HG02943 (cell line): ENCODE results near the gene NR1H3.

Source experiments
- ATAC-seq: cut with Tn5 transposase; IDR thresholded peaks from one replicate; pipeline ENCODE4 v1.9.1; 2021; ENCODE audit warnings: mild to moderate bottlenecking, low read depth, moderate library complexity; ENCODE audit not compliant: unreplicated experiment

NR1H3 gene

GRCh38 chr11:47269002-47269828, 11.4 kb downstream of the NR1H3 start:
- peak; percentile 50 for ATAC-seq

DNA sequence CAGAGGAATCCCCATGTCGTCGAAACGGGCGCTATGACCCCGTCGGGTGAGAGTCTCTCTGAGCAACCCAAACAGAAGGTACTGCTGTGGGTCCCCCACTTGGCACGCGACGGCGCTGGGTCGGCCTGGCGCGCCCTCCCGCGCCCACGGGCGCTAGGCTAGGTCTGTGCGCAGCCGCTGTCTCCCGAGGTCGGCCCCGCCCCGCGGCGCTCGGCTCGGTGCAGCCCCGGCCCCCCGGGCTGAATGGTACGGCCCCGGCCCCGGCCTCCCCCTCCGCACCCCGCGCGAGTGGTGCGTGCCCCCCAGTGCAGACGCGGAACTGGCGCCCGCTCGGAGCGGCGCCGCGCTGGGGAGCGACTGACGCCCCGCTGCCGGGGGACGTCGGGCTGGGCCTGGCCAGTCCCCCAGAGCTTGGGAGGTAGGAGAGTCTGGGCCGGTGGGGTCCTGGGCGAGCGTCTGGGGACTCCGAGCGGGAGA, 12.1 kb downstream of the NR1H3 start, which contains the start of gene MADD:
Gene MADD (plus strand): TSS at position 305 of the 477 bp plus-strand sequence.
- peak; percentile 67 for ATAC-seq

- ATAC-seq = no peak
Observed at GRCh38 chr11:47270331-47271271, 12.8 kb downstream of the NR1H3 start.

GRCh38 chr11:47271328-47271727, 13.5 kb downstream of the NR1H3 start:
- ATAC-seq = no peak

DNA sequence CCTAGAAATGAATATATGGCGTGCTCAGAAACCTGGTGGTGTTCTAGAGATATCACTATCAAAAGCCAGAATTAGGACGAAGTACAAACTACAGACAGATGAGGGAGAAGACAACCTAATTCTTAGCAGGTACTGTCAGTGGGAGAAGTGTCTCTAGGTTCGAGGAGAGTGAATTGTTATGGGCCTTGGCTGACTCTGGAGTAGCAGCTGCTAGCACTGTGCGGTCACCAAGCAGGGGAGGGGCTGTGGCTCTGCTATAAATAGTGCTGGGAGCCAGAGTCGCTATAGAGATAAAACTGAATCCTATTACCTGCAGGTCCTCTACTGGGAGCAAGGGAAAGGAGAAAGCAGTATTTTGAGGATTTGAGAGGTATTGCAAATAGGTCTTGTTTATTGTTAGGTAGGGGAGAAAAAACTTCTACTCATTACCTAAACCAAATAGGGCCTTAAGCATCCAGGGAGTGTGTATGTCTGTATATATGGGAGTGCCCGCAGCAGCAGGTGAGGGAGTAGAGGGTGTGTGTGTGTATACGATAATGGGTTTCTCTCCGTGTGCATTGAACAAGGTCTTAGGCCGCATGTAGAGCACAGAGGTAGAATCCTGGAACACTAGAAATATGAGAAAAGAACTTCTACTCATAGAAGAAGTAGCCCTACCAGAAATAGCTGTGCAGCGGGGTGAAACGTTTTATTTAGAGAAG, 14.3 kb downstream of the NR1H3 start:
- ATAC-seq = no peak

GRCh38 chr11:47272706-47273105, 14.9 kb downstream of the NR1H3 start:
- no peak for ATAC-seq

- no peak for ATAC-seq
Observed at GRCh38 chr11:47274495-47275235, 16.9 kb downstream of the NR1H3 start.

- ATAC-seq = no peak
Observed at GRCh38 chr11:47276923-47277322, 19.1 kb downstream of the NR1H3 start.

DNA sequence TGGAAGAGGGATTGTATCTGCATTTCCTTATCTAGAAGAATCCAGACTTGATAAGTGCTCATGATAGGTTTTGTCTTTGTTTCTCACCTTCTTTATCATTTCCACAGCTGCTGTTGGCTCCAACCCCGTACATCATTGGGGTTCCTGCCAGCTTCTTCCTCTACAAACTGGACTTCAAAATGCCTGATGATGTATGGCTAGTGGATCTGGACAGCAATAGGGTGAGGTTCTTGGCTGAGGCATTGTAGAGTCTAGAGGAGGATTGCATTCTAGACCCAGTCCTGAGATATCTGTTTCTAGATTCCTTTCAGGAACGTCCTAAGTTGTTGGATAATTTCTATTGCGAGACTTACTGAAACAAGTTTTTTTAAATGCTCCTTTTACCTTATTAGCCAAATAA, 20.3 kb downstream of the NR1H3 start:
- ATAC-seq = no peak

GRCh38 chr11:47278769-47279168, 21.0 kb downstream of the NR1H3 start:
- ATAC-seq = no peak

DNA sequence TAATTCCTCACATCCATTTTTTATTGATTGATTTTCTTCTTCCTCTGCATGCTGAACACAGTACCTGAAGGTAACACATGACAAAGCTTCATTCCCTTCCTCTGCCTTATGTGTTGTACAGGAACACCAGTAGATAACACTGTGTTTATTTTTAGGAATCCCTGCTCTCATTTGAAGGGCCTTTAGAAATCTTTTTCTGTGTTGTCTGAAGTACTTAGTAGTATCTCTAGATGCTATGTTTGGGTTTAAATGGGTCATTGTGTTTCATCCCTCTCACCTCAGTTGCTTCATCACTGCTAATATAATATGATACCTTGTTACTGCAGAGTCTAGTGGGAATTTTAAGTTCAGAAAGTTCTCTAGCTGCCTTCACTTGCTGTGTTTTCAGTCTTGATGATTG, 22.3 kb downstream of the NR1H3 start:
- ATAC-seq = no peak

DNA sequence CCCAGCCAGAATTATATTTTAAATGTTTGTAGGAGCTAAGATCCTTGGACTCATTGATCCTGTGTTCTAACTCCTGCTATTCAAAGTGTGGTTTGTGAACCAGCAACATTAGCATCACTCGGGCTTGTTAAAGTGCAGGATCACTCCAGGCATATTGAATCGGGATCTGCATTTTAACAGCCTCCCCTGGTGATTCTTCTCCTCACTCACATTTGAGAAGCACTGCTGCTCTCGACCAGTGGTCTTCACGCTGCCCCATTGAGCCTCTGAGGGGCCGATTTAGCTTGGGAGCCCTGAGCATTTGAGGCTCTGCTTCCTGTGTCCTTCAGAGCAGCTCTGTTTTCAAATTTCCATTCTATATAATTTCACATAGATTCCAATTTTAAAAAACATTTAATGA, 23.1 kb downstream of the NR1H3 start:
- no peak for ATAC-seq

GRCh38 chr11:47282462-47282861, 24.7 kb downstream of the NR1H3 start:
- ATAC-seq = no peak

GRCh38 chr11:47284151-47284550, 26.4 kb downstream of the NR1H3 start:
- no peak for ATAC-seq

DNA sequence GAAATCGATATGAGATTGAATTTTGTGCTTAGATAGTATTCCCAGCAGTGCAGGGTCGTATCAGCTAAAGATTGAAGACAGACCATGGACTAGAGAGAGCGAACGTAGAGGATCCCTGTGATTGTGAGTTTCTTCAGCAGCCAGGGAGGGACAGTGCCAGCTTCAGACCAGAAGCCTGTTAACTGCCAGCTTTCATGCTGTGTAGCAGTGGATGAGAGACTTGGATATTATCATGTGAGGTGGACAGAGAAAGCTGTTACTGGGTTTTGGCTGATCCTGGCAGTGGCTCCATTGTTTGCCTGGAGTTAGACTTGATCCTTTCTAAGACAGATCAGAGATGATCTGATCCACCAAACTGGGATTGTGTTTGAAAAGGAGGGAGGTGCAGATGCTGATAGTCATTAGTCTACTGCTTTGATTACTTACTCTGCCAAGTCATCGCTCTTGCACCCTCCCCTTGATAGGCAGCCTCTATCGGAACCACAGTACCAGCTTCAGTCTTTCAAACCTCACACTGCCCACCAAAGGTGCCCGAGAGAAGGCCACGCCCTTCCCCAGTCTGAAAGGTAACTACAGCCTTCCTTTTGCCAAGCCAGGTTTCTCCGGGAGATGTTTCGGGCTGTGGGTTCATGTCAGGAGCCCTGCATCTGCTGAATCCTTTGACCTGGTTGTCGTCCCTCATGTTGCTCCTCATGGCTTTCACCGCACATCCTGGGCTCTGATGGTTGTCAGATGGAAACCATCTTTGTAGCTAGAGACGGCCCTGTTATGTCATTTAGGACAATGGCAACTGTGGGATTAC, 28.4 kb downstream of the NR1H3 start:
- no peak for ATAC-seq

DNA sequence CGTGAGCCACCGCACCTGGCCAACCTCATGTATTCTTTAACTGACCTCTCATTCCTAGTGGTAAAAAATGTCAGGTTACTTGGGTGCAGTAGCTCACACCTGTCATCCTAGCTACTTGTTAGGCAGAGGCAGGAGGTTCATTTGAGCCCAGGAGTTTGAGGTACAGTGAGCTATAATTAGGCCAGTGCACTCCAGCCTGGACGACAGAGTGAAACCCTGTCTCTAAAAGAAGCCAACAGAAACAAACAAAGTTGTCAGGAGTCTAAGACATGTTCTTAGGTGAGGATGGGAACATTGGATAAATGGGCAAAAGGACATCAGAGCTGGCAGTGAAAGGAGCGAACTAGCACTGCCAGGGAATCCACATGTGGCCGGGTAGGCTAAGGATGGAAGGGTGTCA, 30.3 kb downstream of the NR1H3 start:
- ATAC-seq = no peak

DNA sequence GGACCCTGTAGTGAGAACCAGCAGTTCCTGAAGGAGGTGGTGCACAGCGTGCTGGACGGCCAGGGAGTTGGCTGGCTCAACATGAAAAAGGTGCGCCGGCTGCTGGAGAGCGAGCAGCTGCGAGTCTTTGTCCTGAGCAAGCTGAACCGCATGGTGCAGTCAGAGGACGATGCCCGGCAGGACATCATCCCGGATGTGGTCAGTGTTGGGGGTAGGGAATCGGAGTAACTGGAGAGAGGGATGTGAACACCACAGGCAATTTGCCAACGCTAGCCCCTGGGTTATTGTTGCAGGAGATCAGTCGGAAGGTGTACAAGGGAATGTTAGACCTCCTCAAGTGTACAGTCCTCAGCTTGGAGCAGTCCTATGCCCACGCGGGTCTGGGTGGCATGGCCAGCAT, 32.1 kb downstream of the NR1H3 start:
- ATAC-seq = no peak

DNA sequence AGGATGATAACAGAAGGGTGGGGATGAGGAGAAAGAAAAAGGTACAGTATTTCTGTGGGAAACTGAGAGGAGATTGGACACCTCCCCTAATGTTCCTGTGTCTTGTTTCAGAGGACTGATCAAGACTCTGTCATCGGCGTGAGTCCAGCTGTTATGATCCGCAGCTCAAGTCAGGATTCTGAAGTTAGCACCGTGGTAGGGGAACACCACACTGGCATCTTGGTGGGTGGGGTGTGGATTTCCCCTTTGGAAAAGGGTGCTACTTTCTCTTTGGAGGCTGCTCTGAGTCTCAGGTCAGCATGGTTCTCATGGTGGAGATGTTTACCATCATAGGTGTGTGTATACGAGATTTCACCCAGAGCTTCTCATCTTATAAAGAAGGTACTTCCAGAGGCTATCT, 37.6 kb downstream of the NR1H3 start:
- no peak for ATAC-seq

- no peak for ATAC-seq
Observed at GRCh38 chr11:47296045-47296444, 38.2 kb downstream of the NR1H3 start.
